ENCODE data around the gene IFITM2. TPM values are rescaled to one million over a fixed set of nuclear protein-coding genes. Genes with fewer than 3 reads are reported as not detected.
A peak's percentile ranks its signal among the peaks of the same experiment; 100 is the strongest.
"Not testable (repeated sequence)": the region's sequence is repeated elsewhere in the genome, so short reads cannot be mapped to it uniquely, and the experiment has no call there.

Gene IFITM2
- total RNA-seq, 4 donors from 2014 or later, result 27.8 to 926 (median 269) TPM

DNA sequence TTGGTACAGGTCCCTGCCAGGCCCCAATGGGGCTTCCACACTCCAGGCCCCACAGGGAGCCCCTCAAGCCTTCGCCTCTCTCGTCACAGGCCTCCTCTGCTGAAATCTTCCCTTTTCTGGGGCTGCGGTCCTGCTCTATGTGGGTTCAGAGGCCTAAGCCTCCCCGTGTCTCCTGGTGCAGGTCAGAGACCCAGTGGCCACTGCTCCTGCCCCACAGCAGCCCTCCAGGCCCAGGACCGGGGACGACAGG lies 18.9 kb downstream of the IFITM2 start:
- Histone ChIP-seq H3K9me3 (no peaks in the 10 kb centered on the region), H3K4me1 (peaks cover 5 to 25% of the 10 kb centered on the region in 2 donors), H3K27me3 (no peaks in the 10 kb centered on the region), H3K4me3 (no peak overlapping the region), H3K36me3 (no peaks in the 10 kb centered on the region), H3K27ac (peak overlapping the region; percentile 91 to 98)
- TF ChIP-seq POLR2A (IDR thresholded peaks at IDR 0.05), result no peak
- TF ChIP-seq, protein P1, sequence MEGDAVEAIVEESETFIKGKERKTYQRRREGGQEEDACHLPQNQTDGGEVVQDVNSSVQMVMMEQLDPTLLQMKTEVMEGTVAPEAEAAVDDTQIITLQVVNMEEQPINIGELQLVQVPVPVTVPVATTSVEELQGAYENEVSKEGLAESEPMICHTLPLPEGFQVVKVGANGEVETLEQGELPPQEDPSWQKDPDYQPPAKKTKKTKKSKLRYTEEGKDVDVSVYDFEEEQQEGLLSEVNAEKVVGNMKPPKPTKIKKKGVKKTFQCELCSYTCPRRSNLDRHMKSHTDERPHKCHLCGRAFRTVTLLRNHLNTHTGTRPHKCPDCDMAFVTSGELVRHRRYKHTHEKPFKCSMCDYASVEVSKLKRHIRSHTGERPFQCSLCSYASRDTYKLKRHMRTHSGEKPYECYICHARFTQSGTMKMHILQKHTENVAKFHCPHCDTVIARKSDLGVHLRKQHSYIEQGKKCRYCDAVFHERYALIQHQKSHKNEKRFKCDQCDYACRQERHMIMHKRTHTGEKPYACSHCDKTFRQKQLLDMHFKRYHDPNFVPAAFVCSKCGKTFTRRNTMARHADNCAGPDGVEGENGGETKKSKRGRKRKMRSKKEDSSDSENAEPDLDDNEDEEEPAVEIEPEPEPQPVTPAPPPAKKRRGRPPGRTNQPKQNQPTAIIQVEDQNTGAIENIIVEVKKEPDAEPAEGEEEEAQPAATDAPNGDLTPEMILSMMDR (IDR thresholded peaks at IDR 0.05), result no peak
- DNase-seq, result no peak
- intact Hi-C loops (cut with DNase I; ENCODE audit: low total_unique reads), result no loop called here

DNA sequence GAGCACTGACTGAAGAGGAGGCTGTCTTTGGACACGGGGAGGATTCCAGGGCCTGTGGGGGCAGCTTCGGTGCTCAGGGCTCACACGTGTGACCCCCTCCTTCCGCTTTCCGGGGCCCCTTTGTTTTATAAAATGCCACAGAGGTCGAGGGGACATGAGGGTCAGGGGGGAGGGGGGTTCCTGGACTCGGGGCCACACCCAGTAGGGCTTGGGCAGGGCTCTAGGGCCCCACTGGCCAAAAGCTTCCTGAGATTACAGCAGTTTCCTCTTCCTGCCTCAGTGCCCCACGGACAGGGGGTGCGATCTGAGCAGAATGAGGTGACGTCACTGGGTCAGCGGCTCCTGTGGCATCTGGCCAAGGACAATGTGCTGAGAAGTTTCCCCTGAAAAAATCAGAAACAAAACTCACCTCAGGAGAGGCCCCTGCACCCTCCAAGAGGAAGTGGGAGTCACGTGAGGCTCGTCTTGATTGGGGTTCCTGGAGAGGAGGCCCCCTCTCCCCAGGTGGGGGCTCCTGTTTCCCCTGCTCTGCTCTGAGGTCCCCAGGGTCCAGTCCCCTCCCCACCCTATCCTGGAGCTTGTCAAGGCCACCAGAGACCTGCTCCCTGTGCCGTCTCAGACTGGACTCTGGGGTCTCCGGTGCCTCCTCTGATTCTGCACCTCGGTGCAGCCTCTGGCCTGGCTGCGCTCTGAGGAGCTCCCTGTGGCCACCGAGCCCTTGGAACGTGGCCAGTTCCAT lies 19.4 kb downstream of the IFITM2 start:
- peak; percentile 88 to 94 for DNase-seq
- no peak overlapping the region for H3K4me3 ChIP-seq
- H3K27me3 ChIP-seq, result no peaks in the 10 kb centered on the region
- TF ChIP-seq, protein P1 (IDR thresholded peaks at IDR 0.05), result no peak
- TF ChIP-seq POLR2A (IDR thresholded peaks at IDR 0.05), result peak; percentile 38 to 47
- intact Hi-C loops (cut with DNase I; ENCODE audit: low total_unique reads), result no loop called here
- H3K9me3 ChIP-seq, result no peaks in the 10 kb centered on the region
- no peaks in the 10 kb centered on the region for H3K36me3 ChIP-seq
- peaks cover 5 to 25% of the 10 kb centered on the region in 2 donors for H3K4me1 ChIP-seq
- H3K27ac ChIP-seq, result peak overlapping the region; percentile 91 to 98

DNA sequence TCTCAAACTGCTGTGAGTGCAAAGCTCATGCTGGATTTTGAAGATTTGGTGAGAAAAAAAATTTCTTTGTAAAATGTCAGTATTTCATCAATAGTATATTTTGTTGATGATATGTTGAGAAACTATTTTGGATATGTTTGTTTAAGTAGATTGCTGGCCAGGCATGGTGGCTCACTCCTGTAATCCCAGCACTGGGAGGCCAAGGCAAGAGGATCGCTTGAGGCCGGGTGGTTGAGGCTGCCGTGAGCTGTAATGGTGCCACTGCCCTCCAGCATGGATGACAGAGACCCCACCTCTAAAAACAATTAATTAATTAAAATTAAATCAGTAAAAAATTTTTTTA lies 19.9 kb downstream of the IFITM2 start:
- no peak overlapping the region for H3K4me3 ChIP-seq

DNA sequence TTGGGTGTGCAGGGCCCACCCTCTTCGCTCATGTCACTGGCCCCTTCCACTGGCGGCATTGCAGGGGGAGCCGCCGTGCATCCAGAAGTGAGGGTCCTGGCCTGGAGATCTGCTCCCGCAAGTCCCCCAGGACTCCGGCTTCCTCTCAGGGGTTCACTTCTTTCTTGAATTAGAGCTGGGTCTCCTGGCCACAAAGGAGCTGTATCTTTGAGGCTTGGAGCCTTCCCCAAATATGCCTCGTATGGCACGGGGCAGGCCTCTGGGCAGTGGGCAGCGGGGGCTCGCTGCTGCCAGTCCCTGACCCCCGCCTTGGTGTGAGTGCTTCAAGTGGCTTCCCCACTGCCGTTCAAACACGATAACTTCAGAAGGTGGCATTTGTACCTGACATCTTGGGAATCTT lies 20.4 kb downstream of the IFITM2 start:
- no peak for DNase-seq
- intact Hi-C loops (cut with DNase I; ENCODE audit: low total_unique reads), result no loop called here
- peak overlapping the region; percentile 29 to 91 for H3K27ac ChIP-seq
- H3K27me3 ChIP-seq, result no peaks in the 10 kb centered on the region
- H3K36me3 ChIP-seq, result no peaks in the 10 kb centered on the region
- no peak overlapping the region for H3K4me3 ChIP-seq
- TF ChIP-seq, protein P1 (IDR thresholded peaks at IDR 0.05), result no peak
- no peak for TF ChIP-seq POLR2A (IDR thresholded peaks at IDR 0.05)
- H3K4me1 ChIP-seq, result peaks cover 5 to 25% of the 10 kb centered on the region in 2 donors
- H3K9me3 ChIP-seq, result no peaks in the 10 kb centered on the region

More for the DNA sequence above, 19.9 kb downstream of the IFITM2 start:
- TF ChIP-seq POLR2A (IDR thresholded peaks at IDR 0.05), result no peak
- TF ChIP-seq, protein P1 (IDR thresholded peaks at IDR 0.05), result no peak
- H3K4me1 ChIP-seq, result peaks cover 5 to 25% of the 10 kb centered on the region in 2 donors
- no peaks in the 10 kb centered on the region for H3K9me3 ChIP-seq
- DNase-seq, result no peak
- H3K27me3 ChIP-seq, result no peaks in the 10 kb centered on the region
- no peaks in the 10 kb centered on the region for H3K36me3 ChIP-seq
- H3K27ac ChIP-seq, result peak overlapping the region; percentile 91 to 98
- intact Hi-C loops (cut with DNase I; ENCODE audit: low total_unique reads), result no loop called here

DNA sequence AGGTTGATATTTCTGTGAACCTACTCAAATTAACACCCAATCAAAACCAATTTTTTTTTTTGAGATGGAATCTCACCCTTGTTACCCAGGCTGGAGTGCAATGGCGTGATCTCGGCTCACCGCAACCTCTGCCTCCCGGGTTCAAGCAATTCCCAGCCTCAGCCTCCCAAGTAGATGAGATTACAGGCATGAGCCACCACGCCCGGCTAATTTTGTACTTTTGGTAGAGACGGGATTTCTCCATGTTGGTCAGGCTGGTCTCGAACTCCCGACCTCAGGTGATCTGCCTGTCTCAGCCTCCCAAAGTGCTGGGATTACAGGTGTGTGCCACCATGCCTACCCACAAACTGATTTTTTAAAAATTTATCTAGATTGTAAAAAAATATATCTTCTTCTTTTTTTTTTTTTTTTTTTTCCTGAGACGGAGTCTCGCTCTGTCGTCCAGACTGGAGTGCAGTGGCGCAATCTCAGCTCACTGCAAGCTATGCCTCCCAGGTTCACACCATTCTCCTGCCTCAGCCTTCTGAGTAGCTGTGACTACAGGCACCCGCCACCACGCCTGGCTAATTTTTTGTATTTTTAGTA lies 21.0 kb downstream of the IFITM2 start:
- H3K27ac ChIP-seq, result peak overlapping the region; percentile 29 to 91
- DNase-seq, result not testable (repeated sequence)

More for the DNA sequence above, 21.0 kb downstream of the IFITM2 start:
- H3K9me3 ChIP-seq; H3K27me3 ChIP-seq; H3K36me3 ChIP-seq; intact Hi-C loops (cut with DNase I; ENCODE audit: low total_unique reads); H3K4me3 ChIP-seq: not testable (repeated sequence)
- H3K4me1 ChIP-seq, result peaks cover 5 to 25% of the 10 kb centered on the region in 2 donors

Measured in uterus (tissue), 4 donors.